GM23248 (cell line): ENCODE data around the gene CEACAM18. TPM values are rescaled to one million over a fixed set of nuclear protein-coding genes. Genes with fewer than 3 reads are reported as not detected.
A peak's percentile ranks its signal among the peaks of the same experiment; 100 is the strongest.

Source experiments
- DNase-seq: peaks from one replicate; pipeline ENCODE4 v3.0.0-alpha.2; 2015
- H2AFZ ChIP-seq: fragments of 200-600 bp; sonication (generic); 2 replicates; pipeline ENCODE4 v1.6.1; 2016; ENCODE audit warnings: antibody characterized with exemption
- H3F3A ChIP-seq: fragments of 200-600 bp; sonication (generic); 2 replicates; pipeline ENCODE4 v1.6.1; 2016; ENCODE audit warnings: mild to moderate bottlenecking, antibody characterized with exemption, mixed run types; ENCODE audit not compliant: insufficient read depth
- H3K27ac ChIP-seq: fragments of 200-600 bp; sonication (generic); 2 replicates; pipeline ENCODE4 v1.5.1; 2016; ENCODE audit warnings: mild to moderate bottlenecking
- H3K27me3 ChIP-seq: fragments of 200-600 bp; sonication (generic); replicated peaks from 2 replicates; pipeline ENCODE4 v1.6.1; 2016; ENCODE audit warnings: mild to moderate bottlenecking; ENCODE audit not compliant: insufficient read depth
- H3K36me3 ChIP-seq: fragments of 200-600 bp; sonication (generic); 2 replicates; pipeline ENCODE4 v1.6.1; 2016; ENCODE audit warnings: low read depth, mild to moderate bottlenecking
- H3K4me1 ChIP-seq: fragments of 200-600 bp; sonication (generic); 2 replicates; pipeline ENCODE4 v1.6.1; 2016; ENCODE audit warnings: mild to moderate bottlenecking; ENCODE audit not compliant: insufficient read depth
- H3K4me2 ChIP-seq: fragments of 200-600 bp; sonication (generic); one replicate; pipeline ENCODE4 v1.6.1; 2016; ENCODE audit warnings: mild to moderate bottlenecking; ENCODE audit not compliant: unreplicated experiment
- H3K4me3 ChIP-seq: fragments of 200-600 bp; sonication (generic); 2 replicates; pipeline ENCODE4 v1.5.1; 2016; ENCODE audit warnings: mild to moderate bottlenecking
- H3K79me2 ChIP-seq: fragments of 200-600 bp; sonication (generic); 2 replicates; pipeline ENCODE4 v1.6.1; 2016; ENCODE audit warnings: mild to moderate bottlenecking; ENCODE audit not compliant: insufficient read depth
- H3K9ac ChIP-seq: fragments of 200-600 bp; sonication (generic); 2 replicates; pipeline ENCODE4 v1.6.1; 2016; ENCODE audit warnings: mild to moderate bottlenecking
- H3K9me2 ChIP-seq: fragments of 200-600 bp; sonication (generic); 2 replicates; pipeline ENCODE4 v1.6.1; 2016; ENCODE audit warnings: mixed run types, mild to moderate bottlenecking, moderate library complexity; ENCODE audit not compliant: insufficient read depth
- H3K9me3 ChIP-seq: fragments of 200-600 bp; sonication (generic); one replicate; pipeline ENCODE4 v1.6.1; 2017; ENCODE audit warnings: low read depth
- H4K20me1 ChIP-seq: fragments of 200-600 bp; sonication (generic); 2 replicates; pipeline ENCODE4 v1.6.0; 2016; ENCODE audit not compliant: insufficient read depth
- EZH2 ChIP-seq: fragments of 200-600 bp; sonication (generic); IDR thresholded peaks from 2 replicates; pipeline ENCODE4 v1.6.1; 2018; ENCODE audit warnings: antibody characterized with exemption, mild to moderate bottlenecking; ENCODE audit not compliant: insufficient read depth, poor library complexity, severe bottlenecking
- EZH2phosphoT487 ChIP-seq: fragments of 200-600 bp; sonication (generic); IDR thresholded peaks from 2 replicates; pipeline ENCODE4 v1.6.1; 2018; ENCODE audit warnings: antibody characterized with exemption, moderate library complexity, mild to moderate bottlenecking, low read depth; ENCODE audit not compliant: insufficient read depth
- WGBS, 2 experiments: methylation state at CpG; one replicate each; pipeline ENCODE4 v1.1.6; 2015 to 2017; ENCODE audit warnings: low lambda C conversion rate in 2 of 2, low coverage in 1 of 2; ENCODE audit errors: missing lambda C conversion rate in 2 of 2; 5-methylcytosine and 5-hydroxymethylcytosine counted together
- in situ Hi-C: fragments of 300-500 bp; cut with MboI; formaldehyde crosslinking; loops from 2 replicates; pipeline ENCODE4 v1.15.0; 2020
- polyA plus RNA-seq: library from polyadenylated mRNA; unstranded; fragments of >200 nt; fragmentation: Nextera tagmentation; extraction: Ambion mirVana; gene quantifications from 2 replicates; pipeline ENCODE4 v1.2.1, GENCODE V29; 2016
- total RNA-seq: library from RNA; depleted of rRNA; stranded (reverse); fragments of >200 nt; shearing (Covaris generic); gene quantifications from 2 replicates; pipeline ENCODE4 v1.2.3, GENCODE V29; 2014

Gene CEACAM18
- total and polyA plus RNA-seq, 2 experiments from 2014 or later, result not detected

GRCh38 chr19:51472607-51473006 lies 5.7 kb upstream of the CEACAM18 start:
- Histone ChIP-seq H3K4me2 (no peak overlapping the region), H3K27me3 (no peaks in the 10 kb centered on the region), H3K4me1 (0 out of 2 replicates have a peak, but pooled peaks cover 4% of the 10 kb centered on the region), H3K27ac (no peak overlapping the region), H3K4me3 (no peak overlapping the region), H3F3A (no peaks in the 10 kb centered on the region), H4K20me1 (no peaks in the 10 kb centered on the region), H3K9ac (no peak overlapping the region), H3K79me2 (no peaks in the 10 kb centered on the region), H3K9me3 (no peaks in the 10 kb centered on the region), H3K36me3 (no peaks in the 10 kb centered on the region), H2AFZ (no peak overlapping the region), H3K9me2 (no peaks in the 10 kb centered on the region)
- DNase-seq, result no peak
- 1 to 2% methylated on average over 4 of the region's 4 CpGs for WGBS, 2 experiments
- TF ChIP-seq EZH2phosphoT487 (no peak), EZH2 (no peak)
- in situ Hi-C loops, result no loop called here

- no peaks in the 10 kb centered on the region for H3F3A ChIP-seq
- no peak for TF ChIP-seq EZH2phosphoT487
- no peak for TF ChIP-seq EZH2
- H3K9me3 ChIP-seq, result no peaks in the 10 kb centered on the region
- no peaks in the 10 kb centered on the region for H3K9me2 ChIP-seq
- no peaks in the 10 kb centered on the region for H3K27me3 ChIP-seq
- WGBS, 2 experiments, result 26 to 29% methylated on average over 7 of the region's 7 CpGs
- H2AFZ ChIP-seq, result no peak overlapping the region
- H4K20me1 ChIP-seq, result no peaks in the 10 kb centered on the region
- 0 out of 2 replicates have a peak, but pooled peaks cover 4% of the 10 kb centered on the region for H3K4me1 ChIP-seq
- DNase-seq, result peak; percentile 75
- no peak overlapping the region for H3K4me3 ChIP-seq
- H3K79me2 ChIP-seq, result no peaks in the 10 kb centered on the region
- H3K9ac ChIP-seq, result no peak overlapping the region
- H3K4me2 ChIP-seq, result no peak overlapping the region
- no peaks in the 10 kb centered on the region for H3K36me3 ChIP-seq
- in situ Hi-C loops, result no loop called here
- H3K27ac ChIP-seq, result no peak overlapping the region
Measured at GRCh38 chr19:51473009-51473707, 5.2 kb upstream of the CEACAM18 start.

GRCh38 chr19:51476164-51476563 lies 2.2 kb upstream of the CEACAM18 start:
- H3K36me3 ChIP-seq, result no peaks in the 10 kb centered on the region
- DNase-seq, result no peak
- H3F3A ChIP-seq, result no peaks in the 10 kb centered on the region
- H3K9me2 ChIP-seq, result no peaks in the 10 kb centered on the region
- no peaks in the 10 kb centered on the region for H3K9me3 ChIP-seq
- H3K9ac ChIP-seq, result no peak overlapping the region
- no peak overlapping the region for H3K27ac ChIP-seq
- 61 to 66% methylated on average over 3 of the region's 3 CpGs for WGBS, 2 experiments
- TF ChIP-seq EZH2 (no peak), EZH2phosphoT487 (no peak)
- H4K20me1 ChIP-seq, result no peaks in the 10 kb centered on the region
- H3K4me2 ChIP-seq, result no peak overlapping the region
- 0 out of 2 replicates have a peak, but pooled peaks cover 1% of the 10 kb centered on the region for H3K4me1 ChIP-seq
- in situ Hi-C loops, result no loop called here
- H3K4me3 ChIP-seq, result no peak overlapping the region
- no peak overlapping the region for H2AFZ ChIP-seq
- no peaks in the 10 kb centered on the region for H3K79me2 ChIP-seq
- H3K27me3 ChIP-seq, result no peaks in the 10 kb centered on the region

- Histone ChIP-seq H3K4me2 (no peak overlapping the region), H3K9me2 (no peaks in the 10 kb centered on the region), H3K36me3 (no peaks in the 10 kb centered on the region), H3K4me1 (no peaks in the 10 kb centered on the region), H3K79me2 (no peaks in the 10 kb centered on the region), H3K4me3 (no peak overlapping the region), H3F3A (no peaks in the 10 kb centered on the region), H3K9me3 (no peaks in the 10 kb centered on the region), H4K20me1 (no peaks in the 10 kb centered on the region), H2AFZ (no peak overlapping the region), H3K27ac (no peak overlapping the region), H3K9ac (no peak overlapping the region), H3K27me3 (no peaks in the 10 kb centered on the region)
- no peak for DNase-seq
- TF ChIP-seq EZH2phosphoT487 (no peak), EZH2 (no peak)
- in situ Hi-C loops, result no loop called here
- WGBS, 2 experiments, result 24 to 43% methylated on average over 5 of the region's 5 CpGs
Measured at GRCh38 chr19:51477344-51477743, 995 bp upstream of the CEACAM18 start.
